SK-N-SH (cell line): ENCODE results near the gene MPV17. TPM values are rescaled to one million over a fixed set of nuclear protein-coding genes. Genes with fewer than 3 reads are reported as not detected.

Source experiments
- CTCF ChIA-PET: fragments of 300-600, 350-600 bp; formaldehyde crosslinking; extraction: SDS; loops from one replicate; lab custom pipeline; 2021; lab: Yijun Ruan, JAX
- POLR2A ChIA-PET: fragments of 350-600 bp; sonication (Branson Sonifier 250); formaldehyde crosslinking; extraction: SDS; loops from one replicate; lab custom pipeline; 2020; ENCODE audit warnings: antibody characterized with exemption, inconsistent platforms; lab: Yijun Ruan, JAX
- DNase-seq: peaks from one replicate; pipeline ENCODE4 v3.0.0; 2012
- H2AFZ ChIP-seq: fragments of 200-600 bp; sonication (generic); 2 replicates; pipeline ENCODE4 v1.8.1; 2016; ENCODE audit warnings: antibody characterized with exemption, mild to moderate bottlenecking, low read depth
- H3F3A ChIP-seq: fragments of 200-600 bp; sonication (generic); replicated peaks from 2 replicates; pipeline ENCODE3; 2016; ENCODE audit warnings: antibody characterized with exemption, mild to moderate bottlenecking; ENCODE audit not compliant: insufficient read depth
- H3K27ac ChIP-seq, 2 experiments: fragments of 200-500 bp in 1 of 2; fragments of 200-600 bp in 1 of 2; sonication (Bioruptor generic) in 1 of 2; sonication (generic), shearing (Covaris generic) in 1 of 2; 2 replicates each; pipeline versions ENCODE4 v1.5.1 to v1.6.1; 2014 to 2016; ENCODE audit warnings: low read depth in 2 of 2, inconsistent platforms in 1 of 2, low read length in 1 of 2, mild to moderate bottlenecking in 1 of 2, mixed read lengths in 1 of 2
- H3K27me3 ChIP-seq: fragments of 200-600 bp; sonication (generic), shearing (Covaris generic); 2 replicates; pipeline ENCODE4 v1.6.1; 2016; ENCODE audit warnings: mixed run types; ENCODE audit not compliant: insufficient read depth
- H3K36me3 ChIP-seq, 2 experiments: fragments of 200-500 bp in 1 of 2; fragments of 200-600 bp in 1 of 2; sonication (Bioruptor generic) in 1 of 2; sonication (generic) in 1 of 2; replicated peaks in 1 of 2; 2 replicates each; pipeline versions ENCODE3 to v1.5.1; 2014 to 2016; ENCODE audit warnings: low read length in 1 of 2, mild to moderate bottlenecking in 1 of 2; ENCODE audit not compliant: insufficient read depth in 2 of 2, control insufficient read depth in 1 of 2
- H3K4me1 ChIP-seq, 2 experiments: fragments of 200-500 bp in 1 of 2; fragments of 200-600 bp in 1 of 2; sonication (Bioruptor generic) in 1 of 2; sonication (generic), shearing (Covaris generic) in 1 of 2; 2 replicates each; pipeline versions ENCODE4 v1.5.1 to v1.6.1; 2014 to 2016; ENCODE audit warnings: low read depth in 1 of 2, low read length in 1 of 2, mixed run types in 1 of 2; ENCODE audit not compliant: insufficient read depth in 2 of 2, control insufficient read depth in 1 of 2
- H3K4me2 ChIP-seq: fragments of 200-600 bp; sonication (generic), shearing (Covaris generic); 2 replicates; pipeline ENCODE4 v1.6.1; 2017; ENCODE audit warnings: mixed run types
- H3K4me3 ChIP-seq, 2 experiments: fragments of 200-500 bp in 1 of 2; fragments of 200-600 bp in 1 of 2; sonication (Bioruptor generic) in 1 of 2; sonication (generic), shearing (Covaris generic) in 1 of 2; 2 replicates each; pipeline versions ENCODE4 v1.5.1 to v1.8.1; 2014 to 2016; ENCODE audit warnings: low read depth in 2 of 2, inconsistent platforms in 1 of 2, low read length in 1 of 2, mild to moderate bottlenecking in 1 of 2, mixed read lengths in 1 of 2, moderate library complexity in 1 of 2
- H3K79me2 ChIP-seq: fragments of 200-600 bp; sonication (generic); 2 replicates; pipeline ENCODE4 v1.8.1; 2017; ENCODE audit warnings: mild to moderate bottlenecking; ENCODE audit not compliant: insufficient read depth
- H3K9ac ChIP-seq: fragments of 200-600 bp; sonication (generic); 2 replicates; pipeline ENCODE4 v1.6.1; 2017; ENCODE audit warnings: mixed run types
- H3K9me2 ChIP-seq: fragments of 200-600 bp; sonication (generic); 2 replicates; pipeline ENCODE4 v1.6.1; 2017; ENCODE audit warnings: mixed run types
- H3K9me3 ChIP-seq: fragments of 200-600 bp; sonication (generic); 2 replicates; pipeline ENCODE4 v1.6.1; 2017; ENCODE audit warnings: mixed run types, mild to moderate bottlenecking, moderate library complexity
- H4K20me1 ChIP-seq: fragments of 200-600 bp; sonication (generic); 2 replicates; pipeline ENCODE4 v1.6.1; 2017; ENCODE audit warnings: mild to moderate bottlenecking, mixed run types; ENCODE audit not compliant: insufficient read depth
- CTCF ChIP-seq: fragments of 200-600 bp; sonication (generic); IDR thresholded peaks from 2 replicates; pipeline ENCODE4 v1.6.1; 2017; ENCODE audit warnings: antibody characterized with exemption, mild to moderate bottlenecking, moderate library complexity
- FOSL2 ChIP-seq: IDR thresholded peaks from 2 replicates; pipeline ENCODE4 v1.4.0; 2012; ENCODE audit warnings: low read depth, mild to moderate bottlenecking, moderate library complexity, borderline replicate concordance
- GATA2 ChIP-seq: sonication (generic); formaldehyde crosslinking; IDR thresholded peaks from 2 replicates; pipeline ENCODE4 v1.5.0; 2020; ENCODE audit warnings: mild to moderate bottlenecking, missing genetic modification reagents
- IRF3 ChIP-seq: fragments of 150-350 bp; IDR thresholded peaks from 2 replicates; pipeline ENCODE4 v1.6.1; 2016; ENCODE audit warnings: mild to moderate bottlenecking, low read depth, low read length
- JUND ChIP-seq: IDR thresholded peaks from 2 replicates; pipeline ENCODE4 v1.4.0; 2012
- MAX ChIP-seq: IDR thresholded peaks from 2 replicates; pipeline ENCODE4 v1.4.0; 2012; ENCODE audit warnings: low read depth
- MXI1 ChIP-seq: IDR thresholded peaks from 2 replicates; pipeline ENCODE4 v1.6.1; 2012; ENCODE audit warnings: mild to moderate bottlenecking, low read depth, low read length, improper control_type of control experiment
- POLR2AphosphoS5 ChIP-seq: IDR thresholded peaks from 2 replicates; pipeline ENCODE4 v1.6.1; 2012; ENCODE audit warnings: low read depth, low read length
- RCOR1 ChIP-seq: fragments of 150-350 bp; IDR thresholded peaks from 2 replicates; pipeline ENCODE4 v1.6.1; 2017; ENCODE audit warnings: antibody characterized with exemption, low read length
- RFX5 ChIP-seq: IDR thresholded peaks from 2 replicates; pipeline ENCODE4 v1.6.1; 2012; ENCODE audit warnings: mild to moderate bottlenecking, improper control_type of control experiment, low read length
- RXRA ChIP-seq: IDR thresholded peaks from 2 replicates; pipeline ENCODE4 v1.4.0; 2012; ENCODE audit warnings: low read depth, mild to moderate bottlenecking, borderline replicate concordance
- WGBS: methylation state at CpG from one replicate; pipeline ENCODE4 v1.1.6; 2017; ENCODE audit warnings: low lambda C conversion rate; 5-methylcytosine and 5-hydroxymethylcytosine counted together
- polyA plus RNA-seq, 3 experiments: library from polyadenylated mRNA; depleted of rRNA; stranded (reverse); fragments of >200 nt; gene quantifications; 2 replicates each; pipeline ENCODE4 v1.2.3, GENCODE V29; 2012

Gene MPV17
- polyA plus RNA-seq, 1 of the 3 experiments (the other 2 are of a cell fraction): 255 TPM

- CTCF ChIA-PET: interaction anchor here (1.0 to 18.7 kb wide), 8 partner anchors 7 to 207 kb away, joined by 3 to 284 read pairs (median 50); partner anchors contain the start of genes EIF2B4, SLC30A3 and TRIM54
- H3K4me3 ChIP-seq: no peak overlapping the region
- no peaks in the 10 kb centered on the region for H3K36me3 ChIP-seq
- no peaks in the 10 kb centered on the region for H3K9me2 ChIP-seq
- no peak overlapping the region for H3K9ac ChIP-seq
- peaks cover 0 to 18% of the 10 kb centered on the region in 2 experiments; a peak in 1 of 4 replicates for H3K4me1 ChIP-seq
- peaks cover 15% of the 10 kb centered on the region; the same call in 1 of the 2 replicates for H3K27me3 ChIP-seq
- H3K27ac ChIP-seq: no peak overlapping the region
- 84% methylated on average over 23 of the region's 26 CpGs for WGBS
- no peak overlapping the region for H2AFZ ChIP-seq
- H3F3A ChIP-seq: peaks cover 4% of the 10 kb centered on the region
- no peak for DNase-seq
- H3K4me2 ChIP-seq: no peak overlapping the region
- peaks cover 10% of the 10 kb centered on the region; the same call in 1 of the 2 replicates for H4K20me1 ChIP-seq
- H3K9me3 ChIP-seq: no peaks in the 10 kb centered on the region
- no peak for TF ChIP-seq JUND
- no peak for TF ChIP-seq RFX5
- TF ChIP-seq MXI1: no peak
- POLR2A ChIA-PET: interaction anchor here (1.7 kb wide), 1 partner anchor 16 kb away, joined by 4 read pairs; the partner anchor contains the start of gene MPV17
- H3K79me2 ChIP-seq: no peaks in the 10 kb centered on the region
Measured at GRCh38 chr2:27306136-27306535, 16.8 kb downstream of the MPV17 start.

- ChIA-PET POLR2A (interaction anchor here (1.7 kb wide), 1 partner anchor 17 kb away, joined by 4 read pairs; the partner anchor contains the start of gene MPV17), CTCF (interaction anchor here (1.0 to 18.7 kb wide), 8 partner anchors 8 to 207 kb away, joined by 3 to 284 read pairs (median 50); partner anchors contain the start of genes EIF2B4, SLC30A3 and TRIM54)
- H3K79me2 ChIP-seq: no peaks in the 10 kb centered on the region
- no peaks in the 10 kb centered on the region for H3K9me2 ChIP-seq
- DNase-seq: no peak
- H4K20me1 ChIP-seq: peaks cover 10% of the 10 kb centered on the region; the same call in 1 of the 2 replicates
- H3K9me3 ChIP-seq: no peaks in the 10 kb centered on the region
- H3K27me3 ChIP-seq: peaks cover 15% of the 10 kb centered on the region; the same call in 1 of the 2 replicates
- H3K4me1 ChIP-seq: peaks cover 0 to 18% of the 10 kb centered on the region in 2 experiments; a peak in 1 of 4 replicates
- no peaks in the 10 kb centered on the region for H3K36me3 ChIP-seq
- no peak overlapping the region for H3K9ac ChIP-seq
- 90% methylated on average over 15 of the region's 16 CpGs for WGBS
- H3F3A ChIP-seq: peaks cover 4% of the 10 kb centered on the region
- H2AFZ ChIP-seq: no peak overlapping the region
- no peak overlapping the region for H3K4me3 ChIP-seq
- no peak overlapping the region for H3K27ac ChIP-seq
- no peak overlapping the region for H3K4me2 ChIP-seq
- TF ChIP-seq MAX: no peak
- no peak for TF ChIP-seq RCOR1
- TF ChIP-seq FOSL2: no peak
- no peak for TF ChIP-seq RXRA
- TF ChIP-seq IRF3: no peak
- TF ChIP-seq GATA2 (CRISPR knock-in tag): no peak
- no peak for TF ChIP-seq POLR2AphosphoS5
- TF ChIP-seq CTCF: no peak
Measured at GRCh38 chr2:27305516-27305915, 17.4 kb downstream of the MPV17 start.
